H7 (cell line): Measurements from ENCODE around the gene PPBP. TPM values are rescaled to one million over a fixed set of nuclear protein-coding genes. Genes with fewer than 3 reads are reported as not detected.
A peak's percentile ranks its signal among the peaks of the same experiment; 100 is the strongest.
"Not testable (repeated sequence)": the region's sequence is repeated elsewhere in the genome, so short reads cannot be mapped to it uniquely, and the experiment has no call there.

Experiments used
- DNase-seq: peaks from one replicate; pipeline ENCODE4 v3.0.0; 2012
- H3K27me3 ChIP-seq: 2 replicates; pipeline ENCODE4 v1.6.0; 2011; ENCODE audit warnings: mild to moderate bottlenecking, low read length; ENCODE audit not compliant: control insufficient read depth, insufficient read depth
- H3K36me3 ChIP-seq: replicated peaks from 2 replicates; pipeline ENCODE4 v1.5.1; 2011; ENCODE audit warnings: low read length; ENCODE audit not compliant: control insufficient read depth, insufficient read depth
- H3K4me3 ChIP-seq: 2 replicates; pipeline ENCODE4 v1.5.1; 2011; ENCODE audit warnings: low read depth, mild to moderate bottlenecking, control low read depth, low read length, moderate library complexity; ENCODE audit not compliant: insufficient read depth
- total RNA-seq: library from RNA; depleted of rRNA; stranded (reverse); fragments of >200 nt; shearing (Covaris generic); gene quantifications from 2 replicates; pipeline ENCODE4 v1.2.3, GENCODE V29; 2014

Gene PPBP
- total RNA-seq, 1 experiment from 2014 or later: not detected

GRCh38 chr4:73981175-73981574, 6.8 kb downstream of the PPBP start:
- not testable (repeated sequence) for H3K36me3 ChIP-seq, H3K27me3 ChIP-seq, H3K4me3 ChIP-seq, DNase-seq

- no peak for DNase-seq
- H3K4me3 ChIP-seq: no peak overlapping the region
- no peaks in the 10 kb centered on the region for H3K36me3 ChIP-seq
- no peaks in the 10 kb centered on the region for H3K27me3 ChIP-seq
These were observed 8.5 kb downstream of the PPBP start for GRCh38 chr4:73979407-73979957.

- Histone ChIP-seq H3K36me3 (no peaks in the 10 kb centered on the region), H3K27me3 (no peaks in the 10 kb centered on the region), H3K4me3 (no peak overlapping the region)
- no peak for DNase-seq
These were observed 9.1 kb downstream of the PPBP start for GRCh38 chr4:73978886-73979285.

GRCh38 chr4:73976716-73977115, 11.3 kb downstream of the PPBP start:
- no peak overlapping the region for H3K4me3 ChIP-seq
- H3K27me3 ChIP-seq: no peaks in the 10 kb centered on the region
- no peak for DNase-seq
- H3K36me3 ChIP-seq: no peaks in the 10 kb centered on the region

GRCh38 chr4:73976217-73976616, 11.8 kb downstream of the PPBP start:
- DNase-seq: no peak
- Histone ChIP-seq H3K36me3 (no peaks in the 10 kb centered on the region), H3K27me3 (no peaks in the 10 kb centered on the region), H3K4me3 (no peak overlapping the region)

- no peaks in the 10 kb centered on the region for H3K27me3 ChIP-seq
- H3K4me3 ChIP-seq: no peak overlapping the region
- H3K36me3 ChIP-seq: no peaks in the 10 kb centered on the region
- DNase-seq: no peak
These were observed 13.6 kb downstream of the PPBP start for GRCh38 chr4:73974352-73974751.

- no peak for DNase-seq
These were observed 17.0 kb downstream of the PPBP start for GRCh38 chr4:73970945-73971344.

GRCh38 chr4:73970011-73970410, 18.0 kb downstream of the PPBP start:
- H3K27me3 ChIP-seq: no peaks in the 10 kb centered on the region

More at GRCh38 chr4:73970945-73971344, 17.0 kb downstream of the PPBP start:
- Histone ChIP-seq H3K36me3 (no peaks in the 10 kb centered on the region), H3K4me3 (no peak overlapping the region), H3K27me3 (no peaks in the 10 kb centered on the region)

GRCh38 chr4:73967866-73968265, 20.1 kb downstream of the PPBP start:
- Histone ChIP-seq H3K4me3 (no peak overlapping the region), H3K27me3 (no peaks in the 10 kb centered on the region), H3K36me3 (no peaks in the 10 kb centered on the region)
- no peak for DNase-seq

More at GRCh38 chr4:73970011-73970410, 18.0 kb downstream of the PPBP start:
- no peak for DNase-seq
- no peak overlapping the region for H3K4me3 ChIP-seq
- H3K36me3 ChIP-seq: no peaks in the 10 kb centered on the region

GRCh38 chr4:73964862-73965611, 23.0 kb downstream of the PPBP start:
- Histone ChIP-seq H3K27me3 (no peaks in the 10 kb centered on the region), H3K4me3 (no peak overlapping the region), H3K36me3 (no peaks in the 10 kb centered on the region)
- peak; percentile 58 for DNase-seq

GRCh38 chr4:73962724-73963123, 25.3 kb downstream of the PPBP start:
- Histone ChIP-seq H3K27me3 (no peaks in the 10 kb centered on the region), H3K4me3 (no peak overlapping the region), H3K36me3 (no peaks in the 10 kb centered on the region)
- DNase-seq: no peak

- H3K4me3 ChIP-seq, DNase-seq, H3K36me3 ChIP-seq: not testable (repeated sequence)
These were observed 28.9 kb downstream of the PPBP start for GRCh38 chr4:73959041-73959440.

GRCh38 chr4:73952352-73952751, 35.6 kb downstream of the PPBP start:
- peaks cover 3% of the 10 kb centered on the region; the same call in 1 of the 2 replicates for H3K27me3 ChIP-seq
- no peaks in the 10 kb centered on the region for H3K36me3 ChIP-seq
- H3K4me3 ChIP-seq: no peak overlapping the region
- DNase-seq: no peak

More at GRCh38 chr4:73959041-73959440, 28.9 kb downstream of the PPBP start:
- not testable (repeated sequence) for H3K27me3 ChIP-seq

- not testable (repeated sequence) for H3K4me3 ChIP-seq, DNase-seq, H3K36me3 ChIP-seq
- H3K27me3 ChIP-seq: peaks cover 15% of the 10 kb centered on the region
These were observed 37.5 kb downstream of the PPBP start for GRCh38 chr4:73950376-73950920.

- H3K27me3 ChIP-seq: peaks cover 28% of the 10 kb centered on the region
- H3K4me3 ChIP-seq: no peak overlapping the region
- no peak for DNase-seq
These were observed 38.8 kb downstream of the PPBP start for GRCh38 chr4:73948990-73949706.

More at GRCh38 chr4:73948990-73949706, 38.8 kb downstream of the PPBP start:
- H3K36me3 ChIP-seq: no peaks in the 10 kb centered on the region
